CD8-positive, alpha-beta memory T cell (primary cell): ENCODE data around the gene KCNQ5. TPM values are rescaled to one million over a fixed set of nuclear protein-coding genes. Genes with fewer than 3 reads are reported as not detected.
A peak's percentile ranks its signal among the peaks of the same experiment; 100 is the strongest.

Experiments
- CTCF ChIA-PET: fragments of 350-600 bp; sonication (Branson Sonifier 250); formaldehyde crosslinking; loops from one replicate; lab custom pipeline; 2021; ENCODE audit warnings: antibody characterized with exemption; lab: Charles Lee
- POLR2A ChIA-PET: fragments of 350-600 bp; sonication (Branson Sonifier 250); formaldehyde crosslinking; loops from one replicate; lab custom pipeline; 2021; ENCODE audit warnings: antibody characterized with exemption; lab: Charles Lee
- DNase-seq, 5 donors: peaks; one replicate each; pipeline versions ENCODE4 v3.0.0 to v3.0.0-alpha.2; 2020 to 2022; ENCODE audit warnings: mixed read lengths in 1 of 5
- H3K27ac ChIP-seq: one replicate; pipeline ENCODE4 v1.7.0; 2013; ENCODE audit warnings: low read depth, mild to moderate bottlenecking, low read length, moderate library complexity
- H3K27me3 ChIP-seq: 2 replicates; pipeline ENCODE4 v1.7.0; 2013; ENCODE audit warnings: low read length, mild to moderate bottlenecking; ENCODE audit not compliant: insufficient read depth, poor library complexity, severe bottlenecking
- H3K36me3 ChIP-seq: 2 replicates; pipeline ENCODE4 v1.7.0; 2013; ENCODE audit warnings: mild to moderate bottlenecking, low read length, moderate library complexity; ENCODE audit not compliant: insufficient read depth
- H3K4me1 ChIP-seq: 2 replicates; pipeline ENCODE4 v1.7.0; 2013; ENCODE audit warnings: mild to moderate bottlenecking, low read length, moderate library complexity; ENCODE audit not compliant: insufficient read depth
- H3K4me3 ChIP-seq: 2 replicates; pipeline ENCODE4 v1.7.0; 2013; ENCODE audit warnings: mild to moderate bottlenecking, low read length
- H3K9me3 ChIP-seq: 2 replicates; pipeline ENCODE4 v1.7.0; 2013; ENCODE audit warnings: mild to moderate bottlenecking, low read length
- H3K27ac Mint-ChIP-seq, 8 donors: one replicate each; pipeline ENCODE4 v1.8.0; 2020 to 2021; ENCODE audit warnings: mixed read lengths in 8 of 8, mild to moderate bottlenecking in 6 of 8, inconsistent platforms in 3 of 8, moderate library complexity in 3 of 8
- H3K27me3 Mint-ChIP-seq, 2 donors: one replicate each; pipeline ENCODE4 v1.8.0; 2020 to 2021; ENCODE audit warnings: mixed read lengths in 2 of 2, mild to moderate bottlenecking in 1 of 2, moderate library complexity in 1 of 2
- H3K36me3 Mint-ChIP-seq, 3 donors: one replicate each; pipeline ENCODE4 v1.8.0; 2020 to 2021; ENCODE audit warnings: mixed read lengths in 3 of 3, inconsistent platforms in 1 of 3, mild to moderate bottlenecking in 1 of 3
- H3K4me1 Mint-ChIP-seq, 3 donors: one replicate each; pipeline ENCODE4 v1.8.0; 2020 to 2021; ENCODE audit warnings: mixed read lengths in 3 of 3, inconsistent platforms in 1 of 3, mild to moderate bottlenecking in 1 of 3
- H3K4me3 Mint-ChIP-seq, 7 donors: one replicate each; pipeline ENCODE4 v1.8.0; 2020 to 2021; ENCODE audit warnings: mixed read lengths in 7 of 7, mild to moderate bottlenecking in 6 of 7, moderate library complexity in 4 of 7, inconsistent platforms in 2 of 7
- H3K9me3 Mint-ChIP-seq, 5 donors: one replicate each; pipeline ENCODE4 v1.8.0; 2020 to 2022; ENCODE audit warnings: mixed read lengths in 5 of 5, mild to moderate bottlenecking in 3 of 5, moderate library complexity in 2 of 5, inconsistent platforms in 1 of 5
- polyA plus RNA-seq: library from polyadenylated mRNA; unstranded; fragments of 300-500 nt; fragmentation: Illumina TruSeq; gene quantifications from one replicate; pipeline ENCODE4 v1.2.3, GENCODE V29; 2021
- total RNA-seq, 2 experiments: library from RNA; stranded (reverse); gene quantifications; one replicate each; pipeline ENCODE4 v1.2.3, GENCODE V29; 2021

Gene KCNQ5
- total and polyA plus RNA-seq, 3 experiments from 2014 or later, result 0.85 to 8.5 (median 7.9) TPM

GRCh38 chr6:72616406-72617015, 5.4 kb upstream of the KCNQ5 start:
- Mint-ChIP-seq H3K27ac (peak overlapping the region in 4 of 8 donors; percentile 9 to 80 (median 30)), H3K36me3 (peaks cover 0 to 2% (median 0%) of the 10 kb centered on the region in 3 donors), H3K27me3 (no peaks in the 10 kb centered on the region), H3K4me3 (peak overlapping the region in 1 of 7 donors; percentile 43), H3K4me1 (peaks cover 33 to 50% (median 46%) of the 10 kb centered on the region in 3 donors), H3K9me3 (peaks cover 0 to 2% (median 0%) of the 10 kb centered on the region in 5 donors)
- ChIA-PET POLR2A (no interaction called here), CTCF (interaction anchor here (0.7 to 4.5 kb wide), 18 partner anchors 8 to 772 kb away, joined by 3 to 48 read pairs (median 4); no protein-coding TSS in a partner anchor)
- peak in 2 of 5 donors; percentile 14 to 35 for DNase-seq
- Histone ChIP-seq H3K36me3 (no peaks in the 10 kb centered on the region), H3K27me3 (no peaks in the 10 kb centered on the region), H3K4me1 (peaks cover 20% of the 10 kb centered on the region), H3K27ac (no peak overlapping the region), H3K9me3 (no peaks in the 10 kb centered on the region), H3K4me3 (no peak overlapping the region)

- POLR2A ChIA-PET, result no interaction called here
- no peak overlapping the region for H3K4me3 ChIP-seq
These were observed 4.1 kb upstream of the KCNQ5 start for GRCh38 chr6:72617721-72618120.

GRCh38 chr6:72619883-72620696, 1.8 kb upstream of the KCNQ5 start:
- Mint-ChIP-seq H3K36me3 (peaks cover 0 to 3% (median 0%) of the 10 kb centered on the region in 3 donors), H3K27ac (peak overlapping the region; percentile 70 to 95 (median 92)), H3K4me1 (peaks cover 35 to 64% (median 57%) of the 10 kb centered on the region in 3 donors), H3K27me3 (no peaks in the 10 kb centered on the region), H3K4me3 (peak overlapping the region; percentile 90 to 97 (median 93)), H3K9me3 (no peaks in the 10 kb centered on the region)
- DNase-seq, result peak; percentile 34 to 73 (median 58)
- Histone ChIP-seq H3K36me3 (no peaks in the 10 kb centered on the region), H3K4me1 (peaks cover 22% of the 10 kb centered on the region), H3K27me3 (no peaks in the 10 kb centered on the region), H3K9me3 (no peaks in the 10 kb centered on the region), H3K27ac (peak overlapping the region; percentile 2), H3K4me3 (peak overlapping the region; percentile 74)
- POLR2A ChIA-PET, result no interaction called here
- CTCF ChIA-PET, result interaction anchor here (0.6 to 1.6 kb wide), 10 partner anchors 8 to 547 kb away, joined by 3 to 13 read pairs (median 4); no protein-coding TSS in a partner anchor

More at GRCh38 chr6:72617721-72618120, 4.1 kb upstream of the KCNQ5 start:
- H3K36me3 ChIP-seq, result no peaks in the 10 kb centered on the region
- peaks cover 35 to 52% (median 46%) of the 10 kb centered on the region in 3 donors for H3K4me1 Mint-ChIP-seq
- no peaks in the 10 kb centered on the region for H3K27me3 Mint-ChIP-seq
- H3K4me1 ChIP-seq, result peaks cover 20% of the 10 kb centered on the region
- H3K4me3 Mint-ChIP-seq, result peak overlapping the region in 1 of 7 donors; percentile 10
- no peak for DNase-seq
- no peaks in the 10 kb centered on the region for H3K9me3 ChIP-seq
- peaks cover 0 to 2% (median 0%) of the 10 kb centered on the region in 5 donors for H3K9me3 Mint-ChIP-seq
- CTCF ChIA-PET, result interaction anchor here (1.6 to 4.5 kb wide), 5 partner anchors 13 to 709 kb away, joined by 6 to 48 read pairs (median 16); no protein-coding TSS in a partner anchor
- no peaks in the 10 kb centered on the region for H3K27me3 ChIP-seq
- H3K27ac ChIP-seq, result no peak overlapping the region
- H3K36me3 Mint-ChIP-seq, result peaks cover 0 to 3% (median 0%) of the 10 kb centered on the region in 3 donors
- peak overlapping the region in 3 of 8 donors; percentile 5 to 54 (median 51) for H3K27ac Mint-ChIP-seq

GRCh38 chr6:72620871-72621290, 983 bp upstream of the KCNQ5 start:
- DNase-seq, result peak in 3 of 5 donors; percentile 10 to 46 (median 30)
- ChIA-PET CTCF (interaction anchor here (0.9 to 1.6 kb wide), 2 partner anchors 9 to 509 kb away, joined by 5 to 13 read pairs; no protein-coding TSS in a partner anchor), POLR2A (no interaction called here)
- H3K4me1 Mint-ChIP-seq, result peaks cover 35 to 64% (median 57%) of the 10 kb centered on the region in 3 donors
- peak overlapping the region; percentile 36 to 93 (median 84) for H3K27ac Mint-ChIP-seq
- peaks cover 0 to 3% (median 2%) of the 10 kb centered on the region in 3 donors for H3K36me3 Mint-ChIP-seq
- H3K36me3 ChIP-seq, result no peaks in the 10 kb centered on the region
- no peaks in the 10 kb centered on the region for H3K27me3 ChIP-seq
- H3K4me3 Mint-ChIP-seq, result peak overlapping the region; percentile 90 to 97 (median 93)
- H3K4me3 ChIP-seq, result peak overlapping the region; percentile 74
- no peaks in the 10 kb centered on the region for H3K9me3 ChIP-seq
- H3K27ac ChIP-seq, result peak overlapping the region; percentile 25
- H3K27me3 Mint-ChIP-seq, result peaks cover 0 to under 1% of the 10 kb centered on the region in 2 donors
- no peaks in the 10 kb centered on the region for H3K9me3 Mint-ChIP-seq
- H3K4me1 ChIP-seq, result peaks cover 22% of the 10 kb centered on the region

- CTCF ChIA-PET, result interaction anchor here (0.7 to 2.1 kb wide), 3 partner anchors 10 to 560 kb away, joined by 3 to 6 read pairs (median 3); no protein-coding TSS in a partner anchor
These were observed 453 bp downstream of the KCNQ5 start for GRCh38 chr6:72622094-72622940.

GRCh38 chr6:72623808-72624207, 1.9 kb downstream of the KCNQ5 start:
- DNase-seq, result no peak
- no peak overlapping the region for H3K27ac ChIP-seq
- H3K9me3 ChIP-seq, result no peaks in the 10 kb centered on the region
- peaks cover 26 to 46% (median 40%) of the 10 kb centered on the region in 3 donors for H3K4me1 Mint-ChIP-seq
- no peaks in the 10 kb centered on the region for H3K27me3 ChIP-seq
- peaks cover 0 to 2% of the 10 kb centered on the region in 2 donors for H3K27me3 Mint-ChIP-seq
- H3K36me3 Mint-ChIP-seq, result peaks cover 0 to 3% (median 3%) of the 10 kb centered on the region in 3 donors
- no peaks in the 10 kb centered on the region for H3K9me3 Mint-ChIP-seq
- peaks cover 22% of the 10 kb centered on the region for H3K4me1 ChIP-seq
- POLR2A ChIA-PET, result no interaction called here
- no peaks in the 10 kb centered on the region for H3K36me3 ChIP-seq
- peak overlapping the region in 1 of 8 donors; percentile 28 for H3K27ac Mint-ChIP-seq
- CTCF ChIA-PET, result interaction anchor here (2.1 kb wide), 1 partner anchor 212 kb away, joined by 6 read pairs; no protein-coding TSS in a partner anchor
- peak overlapping the region in 6 of 7 donors; percentile 90 to 93 (median 92) for H3K4me3 Mint-ChIP-seq
- no peak overlapping the region for H3K4me3 ChIP-seq

More at GRCh38 chr6:72622094-72622940, 453 bp downstream of the KCNQ5 start:
- Mint-ChIP-seq H3K4me3 (peak overlapping the region; percentile 90 to 97 (median 93)), H3K27ac (peak overlapping the region in 5 of 8 donors; percentile 28 to 82 (median 58)), H3K36me3 (peaks cover 0 to 3% (median 3%) of the 10 kb centered on the region in 3 donors), H3K4me1 (peaks cover 29 to 56% (median 50%) of the 10 kb centered on the region in 3 donors), H3K9me3 (no peaks in the 10 kb centered on the region), H3K27me3 (peaks cover 0 to 2% of the 10 kb centered on the region in 2 donors)
- POLR2A ChIA-PET, result no interaction called here
- peak overlapping the region; percentile 78 for H3K4me3 ChIP-seq
- DNase-seq, result peak; percentile 34 to 68 (median 49)
- H3K27ac ChIP-seq, result peak overlapping the region; percentile 21
- H3K4me1 ChIP-seq, result peaks cover 22% of the 10 kb centered on the region
- no peaks in the 10 kb centered on the region for H3K36me3 ChIP-seq
- no peaks in the 10 kb centered on the region for H3K9me3 ChIP-seq
- no peaks in the 10 kb centered on the region for H3K27me3 ChIP-seq
